GM10847 (cell line): ENCODE results near the gene ASPG.

ENCODE experiments used
- POLR2A ChIP-seq: IDR thresholded peaks from 2 replicates; pipeline ENCODE4 v1.6.1; 2011; ENCODE audit not compliant: insufficient read length; ENCODE audit errors: extremely low read depth

ASPG gene

GRCh38 chr14:104137297-104138097, 52.0 kb downstream of the ASPG start:
- TF ChIP-seq POLR2A, result no peak

GRCh38 chr14:104138098-104138717, 52.7 kb downstream of the ASPG start, which contains the start of gene KIF26A:
KIF26A (plus strand) TSS chr14:104138587; CDS start chr14:104138723, 136 bp downstream.
- TF ChIP-seq POLR2A, result no peak

GRCh38 chr14:104138718-104139459, 53.4 kb downstream of the ASPG start:
- TF ChIP-seq POLR2A, result no peak

- no peak for TF ChIP-seq POLR2A
These were observed 54.1 kb downstream of the ASPG start for GRCh38 chr14:104139460-104140212.

- no peak for TF ChIP-seq POLR2A
These were observed 54.6 kb downstream of the ASPG start for GRCh38 chr14:104140213-104140462.

- no peak for TF ChIP-seq POLR2A
These were observed 55.2 kb downstream of the ASPG start for GRCh38 chr14:104140463-104141331.

GRCh38 chr14:104141621-104142091, 56.2 kb downstream of the ASPG start:
- no peak for TF ChIP-seq POLR2A

- no peak for TF ChIP-seq POLR2A
These were observed 56.8 kb downstream of the ASPG start for GRCh38 chr14:104142136-104142945.

- no peak for TF ChIP-seq POLR2A
These were observed 57.5 kb downstream of the ASPG start for GRCh38 chr14:104142946-104143470.

GRCh38 chr14:104143521-104144452, 58.3 kb downstream of the ASPG start:
- TF ChIP-seq POLR2A, result no peak

GRCh38 chr14:104144453-104144790, 58.9 kb downstream of the ASPG start:
- no peak for TF ChIP-seq POLR2A
